ENCODE data around the gene CDK7.

Gene CDK7

GRCh38 chr5:69293882-69294281, 59.2 kb downstream of the CDK7 start:
- no peak overlapping the region for H3K9ac ChIP-seq (ENCODE audit: insufficient read length, low read depth)
- H3K9me3 ChIP-seq (ENCODE audit: insufficient read depth, low read length) = no peaks in the 10 kb centered on the region
- H3K27me3 ChIP-seq (ENCODE audit: insufficient read depth, insufficient read length) = no peaks in the 10 kb centered on the region
- no peaks in the 10 kb centered on the region for H3K4me1 ChIP-seq (ENCODE audit: insufficient read depth, insufficient read length)
- H3K4me3 ChIP-seq (ENCODE audit: insufficient read length, low read depth) = no peak overlapping the region
- no peak for TF ChIP-seq SUZ12 (IDR thresholded peaks at IDR 0.05; ENCODE audit: extremely low read depth, insufficient read depth, insufficient read length)
- TF ChIP-seq ZNF274 (IDR thresholded peaks at IDR 0.05; ENCODE audit: low read depth, low read length) = no peak
- TF ChIP-seq YY1 (IDR thresholded peaks at IDR 0.05; ENCODE audit: insufficient read depth, insufficient read length) = no peak
- no peak for DNase-seq (ENCODE audit: low read depth, low spot score)
- H3K36me3 ChIP-seq (ENCODE audit: insufficient read depth, insufficient read length, low read length) = no peaks in the 10 kb centered on the region

GRCh38 chr5:69295088-69295754, 60.5 kb downstream of the CDK7 start:
- H3K9me3 ChIP-seq (ENCODE audit: insufficient read depth, low read length) = no peaks in the 10 kb centered on the region
- H3K36me3 ChIP-seq (ENCODE audit: insufficient read depth, insufficient read length, low read length) = no peaks in the 10 kb centered on the region
- TF ChIP-seq ZNF274 (IDR thresholded peaks at IDR 0.05; ENCODE audit: low read depth, low read length) (no peak), SUZ12 (IDR thresholded peaks at IDR 0.05; ENCODE audit: extremely low read depth, insufficient read depth, insufficient read length) (no peak), YY1 (IDR thresholded peaks at IDR 0.05; ENCODE audit: insufficient read depth, insufficient read length) (no peak)
- no peaks in the 10 kb centered on the region for H3K27me3 ChIP-seq (ENCODE audit: insufficient read depth, insufficient read length)
- H3K4me3 ChIP-seq (ENCODE audit: insufficient read length, low read depth) = no peak overlapping the region
- H3K4me1 ChIP-seq (ENCODE audit: insufficient read depth, insufficient read length) = no peaks in the 10 kb centered on the region
- H3K9ac ChIP-seq (ENCODE audit: insufficient read length, low read depth) = no peak overlapping the region
- no peak for DNase-seq (ENCODE audit: low read depth, low spot score)

GRCh38 chr5:69299625-69300024, 64.9 kb downstream of the CDK7 start:
- TF ChIP-seq YY1 (IDR thresholded peaks at IDR 0.05; ENCODE audit: insufficient read depth, insufficient read length) (no peak), ZNF274 (IDR thresholded peaks at IDR 0.05; ENCODE audit: low read depth, low read length) (no peak), SUZ12 (IDR thresholded peaks at IDR 0.05; ENCODE audit: extremely low read depth, insufficient read depth, insufficient read length) (no peak)
- Histone ChIP-seq H3K4me1 (ENCODE audit: insufficient read depth, insufficient read length) (no peaks in the 10 kb centered on the region), H3K9me3 (ENCODE audit: insufficient read depth, low read length) (no peaks in the 10 kb centered on the region), H3K4me3 (ENCODE audit: insufficient read length, low read depth) (no peak overlapping the region), H3K27me3 (ENCODE audit: insufficient read depth, insufficient read length) (no peaks in the 10 kb centered on the region), H3K9ac (ENCODE audit: insufficient read length, low read depth) (no peak overlapping the region), H3K36me3 (ENCODE audit: insufficient read depth, insufficient read length, low read length) (no peaks in the 10 kb centered on the region)
- DNase-seq (ENCODE audit: low read depth, low spot score) = no peak

GRCh38 chr5:69300537-69301203, 66.0 kb downstream of the CDK7 start:
- H3K4me1 ChIP-seq (ENCODE audit: insufficient read depth, insufficient read length) = no peaks in the 10 kb centered on the region
- H3K9ac ChIP-seq (ENCODE audit: insufficient read length, low read depth) = no peak overlapping the region
- H3K27me3 ChIP-seq (ENCODE audit: insufficient read depth, insufficient read length) = no peaks in the 10 kb centered on the region
- H3K9me3 ChIP-seq (ENCODE audit: insufficient read depth, low read length) = no peaks in the 10 kb centered on the region
- H3K4me3 ChIP-seq (ENCODE audit: insufficient read length, low read depth) = no peak overlapping the region
- no peak for DNase-seq (ENCODE audit: low read depth, low spot score)
- no peaks in the 10 kb centered on the region for H3K36me3 ChIP-seq (ENCODE audit: insufficient read depth, insufficient read length, low read length)
- no peak for TF ChIP-seq YY1 (IDR thresholded peaks at IDR 0.05; ENCODE audit: insufficient read depth, insufficient read length)
- TF ChIP-seq ZNF274 (IDR thresholded peaks at IDR 0.05; ENCODE audit: low read depth, low read length) = no peak
- TF ChIP-seq SUZ12 (IDR thresholded peaks at IDR 0.05; ENCODE audit: extremely low read depth, insufficient read depth, insufficient read length) = no peak

GRCh38 chr5:69305512-69305911, 70.8 kb downstream of the CDK7 start:
- H3K4me1 ChIP-seq (ENCODE audit: insufficient read depth, insufficient read length) = no peaks in the 10 kb centered on the region
- H3K36me3 ChIP-seq (ENCODE audit: insufficient read depth, insufficient read length, low read length) = no peaks in the 10 kb centered on the region
- H3K27me3 ChIP-seq (ENCODE audit: insufficient read depth, insufficient read length) = no peaks in the 10 kb centered on the region
- DNase-seq (ENCODE audit: low read depth, low spot score) = no peak
- H3K9ac ChIP-seq (ENCODE audit: insufficient read length, low read depth) = no peak overlapping the region
- no peak for TF ChIP-seq ZNF274 (IDR thresholded peaks at IDR 0.05; ENCODE audit: low read depth, low read length)
- no peak for TF ChIP-seq YY1 (IDR thresholded peaks at IDR 0.05; ENCODE audit: insufficient read depth, insufficient read length)
- TF ChIP-seq SUZ12 (IDR thresholded peaks at IDR 0.05; ENCODE audit: extremely low read depth, insufficient read depth, insufficient read length) = no peak
- no peak overlapping the region for H3K4me3 ChIP-seq (ENCODE audit: insufficient read length, low read depth)
- peaks cover 14% of the 10 kb centered on the region; the same call in 1 of the 2 replicates for H3K9me3 ChIP-seq (ENCODE audit: insufficient read depth, low read length)

GRCh38 chr5:69308046-69308553, 73.4 kb downstream of the CDK7 start:
- H3K9me3 ChIP-seq (ENCODE audit: insufficient read depth, low read length) = peaks cover 14% of the 10 kb centered on the region; the same call in 1 of the 2 replicates
- no peaks in the 10 kb centered on the region for H3K27me3 ChIP-seq (ENCODE audit: insufficient read depth, insufficient read length)
- TF ChIP-seq ZNF274 (IDR thresholded peaks at IDR 0.05; ENCODE audit: low read depth, low read length) = no peak
- no peak for TF ChIP-seq SUZ12 (IDR thresholded peaks at IDR 0.05; ENCODE audit: extremely low read depth, insufficient read depth, insufficient read length)
- no peak for TF ChIP-seq YY1 (IDR thresholded peaks at IDR 0.05; ENCODE audit: insufficient read depth, insufficient read length)
- no peak for DNase-seq (ENCODE audit: low read depth, low spot score)
- no peak overlapping the region for H3K4me3 ChIP-seq (ENCODE audit: insufficient read length, low read depth)
- H3K9ac ChIP-seq (ENCODE audit: insufficient read length, low read depth) = no peak overlapping the region
- no peaks in the 10 kb centered on the region for H3K4me1 ChIP-seq (ENCODE audit: insufficient read depth, insufficient read length)
- H3K36me3 ChIP-seq (ENCODE audit: insufficient read depth, insufficient read length, low read length) = no peaks in the 10 kb centered on the region

- H3K4me1 ChIP-seq (ENCODE audit: insufficient read depth, insufficient read length) = no peaks in the 10 kb centered on the region
- no peaks in the 10 kb centered on the region for H3K27me3 ChIP-seq (ENCODE audit: insufficient read depth, insufficient read length)
- no peak overlapping the region for H3K9ac ChIP-seq (ENCODE audit: insufficient read length, low read depth)
- no peak for TF ChIP-seq YY1 (IDR thresholded peaks at IDR 0.05; ENCODE audit: insufficient read depth, insufficient read length)
- TF ChIP-seq SUZ12 (IDR thresholded peaks at IDR 0.05; ENCODE audit: extremely low read depth, insufficient read depth, insufficient read length) = no peak
- no peak for TF ChIP-seq ZNF274 (IDR thresholded peaks at IDR 0.05; ENCODE audit: low read depth, low read length)
- H3K36me3 ChIP-seq (ENCODE audit: insufficient read depth, insufficient read length, low read length) = no peaks in the 10 kb centered on the region
- no peak overlapping the region for H3K4me3 ChIP-seq (ENCODE audit: insufficient read length, low read depth)
- no peak for DNase-seq (ENCODE audit: low read depth, low spot score)
- H3K9me3 ChIP-seq (ENCODE audit: insufficient read depth, low read length) = peaks cover 14% of the 10 kb centered on the region; the same call in 1 of the 2 replicates
Measured at GRCh38 chr5:69309380-69309779, 74.7 kb downstream of the CDK7 start.
